CD4-positive, alpha-beta T cell (primary cell): ENCODE data around the gene SAP130. TPM values are rescaled to one million over a fixed set of nuclear protein-coding genes. Genes with fewer than 3 reads are reported as not detected.

ENCODE experiments used
- ATAC-seq: fragments of 200-7000 bp; cut with Tn5 transposase; one replicate; pipeline ENCODE4 v1.10.0; 2022; ENCODE audit warnings: mild to moderate bottlenecking; ENCODE audit not compliant: poor library complexity
- CTCF ChIA-PET: fragments of 350-600 bp; sonication (Branson Sonifier 250); formaldehyde crosslinking; loops from one replicate; lab custom pipeline; 2021; ENCODE audit warnings: antibody characterized with exemption, inconsistent platforms; lab: Charles Lee
- POLR2A ChIA-PET: fragments of 350-600 bp; sonication (Branson Sonifier 250); formaldehyde crosslinking; loops from one replicate; lab custom pipeline; 2021; ENCODE audit warnings: antibody characterized with exemption, inconsistent platforms; lab: Charles Lee
- DNase-seq, 14 experiments: peaks; one replicate each; pipeline ENCODE4 v3.0.0-alpha.2; 2013 to 2020; ENCODE audit warnings: mixed read lengths in 2 of 14
- H3K27ac ChIP-seq, 2 donors: one replicate each; pipeline versions ENCODE4 v1.5.1 to v1.7.0; 2013; ENCODE audit warnings: low read length in 2 of 2, low read depth in 1 of 2, mild to moderate bottlenecking in 1 of 2
- H3K27me3 ChIP-seq, 2 experiments: 1 replicate in 1 of 2; 2 replicates in 1 of 2; pipeline versions ENCODE4 v1.6.1 to v1.7.0; 2013; ENCODE audit warnings: low read length in 2 of 2, control low read depth in 1 of 2, mild to moderate bottlenecking in 1 of 2, moderate library complexity in 1 of 2; ENCODE audit not compliant: insufficient read depth in 2 of 2, control insufficient read depth in 1 of 2
- H3K36me3 ChIP-seq: one replicate; pipeline ENCODE4 v1.6.1; 2013; ENCODE audit warnings: low read length, control low read depth; ENCODE audit not compliant: insufficient read depth
- H3K4me1 ChIP-seq: one replicate; pipeline ENCODE4 v1.6.1; 2013; ENCODE audit warnings: low read length, control low read depth; ENCODE audit not compliant: insufficient read depth
- H3K4me3 ChIP-seq: one replicate; pipeline ENCODE4 v1.5.1; 2013; ENCODE audit warnings: mild to moderate bottlenecking, low read length, moderate library complexity
- H3K9me3 ChIP-seq, 2 experiments: 1 replicate in 1 of 2; 2 replicates in 1 of 2; pipeline versions ENCODE4 v1.6.1 to v1.7.0; 2013; ENCODE audit warnings: low read length in 2 of 2, mild to moderate bottlenecking in 2 of 2, control low read depth in 1 of 2, moderate library complexity in 1 of 2; ENCODE audit not compliant: control insufficient read depth in 1 of 2, insufficient read depth in 1 of 2
- H3K27ac Mint-ChIP-seq: one replicate; pipeline ENCODE4 v1.8.0; 2020; ENCODE audit warnings: mixed read lengths
- H3K27me3 Mint-ChIP-seq: one replicate; pipeline ENCODE4 v1.8.0; 2021; ENCODE audit warnings: mixed read lengths
- H3K36me3 Mint-ChIP-seq: one replicate; pipeline ENCODE4 v1.8.0; 2021; ENCODE audit warnings: low read depth, mixed read lengths
- H3K4me1 Mint-ChIP-seq: one replicate; pipeline ENCODE4 v1.8.0; 2021; ENCODE audit warnings: low read depth, mixed read lengths
- H3K4me3 Mint-ChIP-seq: one replicate; pipeline ENCODE4 v1.8.0; 2020; ENCODE audit warnings: mild to moderate bottlenecking, mixed read lengths
- H3K9me3 Mint-ChIP-seq: one replicate; pipeline ENCODE4 v1.8.0; 2020; ENCODE audit warnings: mixed read lengths
- intact Hi-C, 2 experiments: fragments of 100-400 bp; cut with DNase I in 1 of 2; cut with micrococcal nuclease in 1 of 2; formaldehyde crosslinking; loops; one replicate each; pipeline versions ENCODE4 v1.15.1 to v1.9.0; 2023 to 2025; cut with DNase I, micrococcal nuclease
- total RNA-seq, 174 experiments: library from RNA in 2 of 174; stranded (reverse) in 2 of 174; gene quantifications; one replicate each; pipeline ENCODE4 v1.2.3 and lab custom pipeline; 2021 to 2026
- TF ChIP-seq, protein P1 (sequence below): fragments of 200-600 bp; IDR thresholded peaks from one replicate; pipeline ENCODE4 v1.8.0; 2022; ENCODE audit warnings: antibody characterized with exemption, mild to moderate bottlenecking

The SAP130 gene
- total RNA-seq, 2 experiments from 2014 or later, result 19.2 to 21.0 TPM

- DNase-seq (no peak), ATAC-seq (no peak)
- POLR2A ChIA-PET, result no interaction called here
- H3K36me3 ChIP-seq, result no peaks in the 10 kb centered on the region
- H3K4me3 ChIP-seq, result no peak overlapping the region
- Mint-ChIP-seq H3K27ac (no peak overlapping the region), H3K4me3 (no peak overlapping the region), H3K27me3 (no peaks in the 10 kb centered on the region), H3K9me3 (peaks cover 7% of the 10 kb centered on the region), H3K4me1 (peaks cover 8% of the 10 kb centered on the region), H3K36me3 (peaks cover 5% of the 10 kb centered on the region)
- intact Hi-C loops, result no loop called here
- TF ChIP-seq, protein P1, sequence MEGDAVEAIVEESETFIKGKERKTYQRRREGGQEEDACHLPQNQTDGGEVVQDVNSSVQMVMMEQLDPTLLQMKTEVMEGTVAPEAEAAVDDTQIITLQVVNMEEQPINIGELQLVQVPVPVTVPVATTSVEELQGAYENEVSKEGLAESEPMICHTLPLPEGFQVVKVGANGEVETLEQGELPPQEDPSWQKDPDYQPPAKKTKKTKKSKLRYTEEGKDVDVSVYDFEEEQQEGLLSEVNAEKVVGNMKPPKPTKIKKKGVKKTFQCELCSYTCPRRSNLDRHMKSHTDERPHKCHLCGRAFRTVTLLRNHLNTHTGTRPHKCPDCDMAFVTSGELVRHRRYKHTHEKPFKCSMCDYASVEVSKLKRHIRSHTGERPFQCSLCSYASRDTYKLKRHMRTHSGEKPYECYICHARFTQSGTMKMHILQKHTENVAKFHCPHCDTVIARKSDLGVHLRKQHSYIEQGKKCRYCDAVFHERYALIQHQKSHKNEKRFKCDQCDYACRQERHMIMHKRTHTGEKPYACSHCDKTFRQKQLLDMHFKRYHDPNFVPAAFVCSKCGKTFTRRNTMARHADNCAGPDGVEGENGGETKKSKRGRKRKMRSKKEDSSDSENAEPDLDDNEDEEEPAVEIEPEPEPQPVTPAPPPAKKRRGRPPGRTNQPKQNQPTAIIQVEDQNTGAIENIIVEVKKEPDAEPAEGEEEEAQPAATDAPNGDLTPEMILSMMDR, result no peak
- CTCF ChIA-PET, result no interaction called here
- H3K4me1 ChIP-seq, result peaks cover 7% of the 10 kb centered on the region
- H3K27ac ChIP-seq, result no peak overlapping the region
- peaks cover 4 to 16% of the 10 kb centered on the region in 2 experiments for H3K9me3 ChIP-seq
- no peaks in the 10 kb centered on the region for H3K27me3 ChIP-seq
Observed at GRCh38 chr2:128032092-128032491, 4.2 kb upstream of the SAP130 start.

- TF ChIP-seq, protein P1, result no peak
- POLR2A ChIA-PET, result interaction anchor here (0.6 to 2.9 kb wide), 10 partner anchors 16 to 502 kb away, joined by 3 to 71 read pairs (median 4); partner anchors contain the start of genes IWS1, POLR2D, SFT2D3 and UGGT1
- peaks cover 0 to 5% of the 10 kb centered on the region in 2 experiments for H3K9me3 ChIP-seq
- Mint-ChIP-seq H3K4me3 (peak overlapping the region; percentile 99), H3K9me3 (no peaks in the 10 kb centered on the region), H3K27me3 (no peaks in the 10 kb centered on the region), H3K4me1 (peaks cover 30% of the 10 kb centered on the region), H3K27ac (peak overlapping the region; percentile 96), H3K36me3 (peaks cover 14% of the 10 kb centered on the region)
- intact Hi-C loops, result loop anchor here (1.0 to 10.0 kb wide), 9 partner anchors 61 to 641 kb away; partner anchors contain the start of genes IWS1 (in 2 of the 2), POLR2D (in 2 of the 2), AMMECR1L (in 1 of the 2) and MAP3K2 (in 1 of the 2)
- no peaks in the 10 kb centered on the region for H3K27me3 ChIP-seq
- peak overlapping the region; percentile 71 for H3K4me3 ChIP-seq
- H3K36me3 ChIP-seq, result no peaks in the 10 kb centered on the region
- H3K4me1 ChIP-seq, result peaks cover 15% of the 10 kb centered on the region
- H3K27ac ChIP-seq, result peak overlapping the region; percentile 61 to 67
- DNase-seq, result peak in 1 of 14 experiments; percentile 19
- CTCF ChIA-PET, result interaction anchor here (1.6 kb wide), 1 partner anchor 146 kb away, joined by 5 read pairs; no protein-coding TSS in a partner anchor
- no peak for ATAC-seq
Observed at GRCh38 chr2:128028668-128029054, 802 bp upstream of the SAP130 start.

- H3K4me3 ChIP-seq, result peak overlapping the region; percentile 77
- peaks cover 15% of the 10 kb centered on the region for H3K4me1 ChIP-seq
- Mint-ChIP-seq H3K9me3 (no peaks in the 10 kb centered on the region), H3K27me3 (no peaks in the 10 kb centered on the region), H3K4me1 (peaks cover 33% of the 10 kb centered on the region), H3K36me3 (peaks cover 18% of the 10 kb centered on the region), H3K27ac (peak overlapping the region; percentile 96), H3K4me3 (peak overlapping the region; percentile 99)
- peaks cover 4% of the 10 kb centered on the region for H3K36me3 ChIP-seq
- ATAC-seq (peak; percentile 79), DNase-seq (peak; percentile 98 to 100 (median 99))
- H3K27me3 ChIP-seq, result no peaks in the 10 kb centered on the region
- H3K27ac ChIP-seq, result peak overlapping the region; percentile 85 to 89
- CTCF ChIA-PET, result no interaction called here
- peaks cover 0 to 4% of the 10 kb centered on the region in 2 experiments for H3K9me3 ChIP-seq
- TF ChIP-seq, protein P1, result no peak
- POLR2A ChIA-PET, result interaction anchor here (0.7 to 2.9 kb wide), 6 partner anchors 64 to 386 kb away, joined by 3 to 71 read pairs (median 4); partner anchors contain the start of genes AMMECR1L, SFT2D3 and UGGT1
- intact Hi-C loops, result loop anchor here (5.0 to 10.0 kb wide), 6 partner anchors 140 to 640 kb away; partner anchors contain the start of genes IWS1 (in 2 of the 2), AMMECR1L (in 1 of the 2), MAP3K2 (in 1 of the 2) and POLR2D (in 1 of the 2)
Observed at GRCh38 chr2:128027278-128027800, 520 bp downstream of the SAP130 start.
